G401 (cell line): Measurements from ENCODE around the gene TXNL4A. TPM values are rescaled to one million over a fixed set of nuclear protein-coding genes. Genes with fewer than 3 reads are reported as not detected.
A peak's percentile ranks its signal among the peaks of the same experiment; 100 is the strongest.
"Not testable (repeated sequence)": the region's sequence is repeated elsewhere in the genome, so short reads cannot be mapped to it uniquely, and the experiment has no call there.

ENCODE experiments used
- DNase-seq: peaks from one replicate; pipeline ENCODE4 v3.0.0-alpha.2; 2015; ENCODE audit warnings: low spot score
- in situ Hi-C: cut with HindIII; loops from 2 replicates; pipeline ENCODE4 v1.10.0; 2016; ENCODE audit warnings: low sequenced_read_pairs, mixed read lengths
- total RNA-seq: library from RNA; depleted of rRNA; stranded (reverse); fragments of >200 nt; shearing (Covaris generic); gene quantifications from 2 replicates; pipeline ENCODE4 v1.2.3, GENCODE V29; 2014

Gene TXNL4A
- total RNA-seq, 1 experiment from 2014 or later: 209 TPM

- DNase-seq: no peak
- in situ Hi-C loops: no loop called here
Observed at GRCh38 chr18:79970419-79971133, 17.8 kb downstream of the TXNL4A start.

- DNase-seq: peak; percentile 64
Observed at GRCh38 chr18:79965119-79965902, 23.1 kb downstream of the TXNL4A start.

GRCh38 chr18:79964330-79965118 lies 23.8 kb downstream of the TXNL4A start, which contains the start of gene HSBP1L1:
TSS of gene HSBP1L1 (plus strand) at chr18:79964643. CDS start at chr18:79964736, 93 bp downstream.
- DNase-seq: peak; percentile 63
- in situ Hi-C loops: no loop called here

More at GRCh38 chr18:79965119-79965902, 23.1 kb downstream of the TXNL4A start:
- in situ Hi-C loops: no loop called here

GRCh38 chr18:79963658-79964329 lies 24.6 kb downstream of the TXNL4A start:
- DNase-seq: no peak
- in situ Hi-C loops: no loop called here

- in situ Hi-C loops: no loop called here
- no peak for DNase-seq
Observed at GRCh38 chr18:79962835-79963657, 25.3 kb downstream of the TXNL4A start.

- in situ Hi-C loops: no loop called here
- no peak for DNase-seq
Observed at GRCh38 chr18:79962311-79962710, 26.1 kb downstream of the TXNL4A start.

GRCh38 chr18:79961527-79962291 lies 26.7 kb downstream of the TXNL4A start:
- in situ Hi-C loops: no loop called here
- DNase-seq: no peak

- DNase-seq: no peak
- in situ Hi-C loops: no loop called here
Observed at GRCh38 chr18:79960921-79961526, 27.3 kb downstream of the TXNL4A start.

- in situ Hi-C loops, DNase-seq: not testable (repeated sequence)
Observed at GRCh38 chr18:79960161-79960801, 28.1 kb downstream of the TXNL4A start.

- in situ Hi-C loops: no loop called here
- DNase-seq: no peak
Observed at GRCh38 chr18:79958981-79959380, 29.4 kb downstream of the TXNL4A start.

GRCh38 chr18:79956276-79956675 lies 32.1 kb downstream of the TXNL4A start:
- in situ Hi-C loops: no loop called here

GRCh38 chr18:79955302-79956075 lies 32.9 kb downstream of the TXNL4A start:
- DNase-seq: no peak
- in situ Hi-C loops: no loop called here

More at GRCh38 chr18:79956276-79956675, 32.1 kb downstream of the TXNL4A start:
- DNase-seq: no peak

GRCh38 chr18:79954791-79955190 lies 33.6 kb downstream of the TXNL4A start:
- DNase-seq: no peak
- in situ Hi-C loops: no loop called here

GRCh38 chr18:79953971-79954651 lies 34.3 kb downstream of the TXNL4A start:
- no peak for DNase-seq
- in situ Hi-C loops: no loop called here

- in situ Hi-C loops: no loop called here
- DNase-seq: no peak
Observed at GRCh38 chr18:79952996-79953559, 35.3 kb downstream of the TXNL4A start.
